Stimulated activated CD4-positive, alpha-beta T cell treated with anti-CD3 and anti-CD28 coated beads, Interleukin-15, amount 100 ng/mL, for 24 hours (primary cell): ENCODE results near the gene NTHL1.
A peak's percentile ranks its signal among the peaks of the same experiment; 100 is the strongest.

Experiments used
- DNase-seq: peaks from one replicate; pipeline ENCODE4 v3.0.0-alpha.2; 2020

The NTHL1 gene

GRCh38 chr16:1991135-1991551, 56.5 kb downstream of the NTHL1 start:
- DNase-seq: peak; percentile 61

- DNase-seq: peak; percentile 50
Observed at GRCh38 chr16:1990351-1991134, 57.1 kb downstream of the NTHL1 start.

- no peak for DNase-seq
Observed at GRCh38 chr16:1990101-1990350, 57.6 kb downstream of the NTHL1 start.
